Lung microvascular endothelial cell (primary cell): Measurements from ENCODE around the gene CIBAR2. TPM values are rescaled to one million over a fixed set of nuclear protein-coding genes. Genes with fewer than 3 reads are reported as not detected.

Source experiments
- DNase-seq, 2 donors: peaks; one replicate each; pipeline versions ENCODE4 v3.0.0 to v3.0.0-alpha.2; 2010; ENCODE audit warnings: low read depth in 2 of 2
- total RNA-seq: library from RNA; depleted of rRNA; stranded (reverse); fragments of >200 nt; gene quantifications from 2 replicates; pipeline ENCODE4 v1.2.1, GENCODE V29; 2014

Gene CIBAR2
- total RNA-seq, 1 donor from 2014 or later, result not detected

- DNase-seq, result no peak
These were observed 8.9 kb downstream of the CIBAR2 start for GRCh38 chr16:85103114-85104079.

- DNase-seq, result no peak
These were observed 10.2 kb downstream of the CIBAR2 start for GRCh38 chr16:85101956-85102630.

- no peak for DNase-seq
These were observed 12.0 kb downstream of the CIBAR2 start for GRCh38 chr16:85100265-85100664.

GRCh38 chr16:85098565-85098964 is 13.7 kb downstream of the CIBAR2 start:
- DNase-seq, result no peak

- DNase-seq, result no peak
These were observed 15.4 kb downstream of the CIBAR2 start for GRCh38 chr16:85096921-85097320.

GRCh38 chr16:85094812-85095211 is 17.5 kb downstream of the CIBAR2 start:
- DNase-seq, result no peak

GRCh38 chr16:85094176-85094805 is 18.0 kb downstream of the CIBAR2 start:
- DNase-seq, result no peak

GRCh38 chr16:85093705-85094104 is 18.6 kb downstream of the CIBAR2 start:
- DNase-seq, result no peak

- no peak for DNase-seq
These were observed 19.4 kb downstream of the CIBAR2 start for GRCh38 chr16:85092851-85093250.

GRCh38 chr16:85092309-85092708 is 20.0 kb downstream of the CIBAR2 start:
- no peak for DNase-seq

- no peak for DNase-seq
These were observed 20.8 kb downstream of the CIBAR2 start for GRCh38 chr16:85091522-85091910.

GRCh38 chr16:85090873-85091521 is 21.3 kb downstream of the CIBAR2 start:
- DNase-seq, result peak in 1 of 2 donors; percentile 40

GRCh38 chr16:85090181-85090580 is 22.1 kb downstream of the CIBAR2 start:
- no peak for DNase-seq

GRCh38 chr16:85089525-85089924 is 22.7 kb downstream of the CIBAR2 start:
- no peak for DNase-seq

GRCh38 chr16:85088570-85089199 is 23.6 kb downstream of the CIBAR2 start:
- DNase-seq, result peak in 1 of 2 donors; percentile 18

GRCh38 chr16:85087899-85088569 is 24.2 kb downstream of the CIBAR2 start:
- no peak for DNase-seq

- peak; percentile 68 to 77 for DNase-seq
These were observed 25.7 kb downstream of the CIBAR2 start for GRCh38 chr16:85086347-85087291.

GRCh38 chr16:85085721-85086120 is 26.6 kb downstream of the CIBAR2 start:
- no peak for DNase-seq

GRCh38 chr16:85084841-85085510 is 27.3 kb downstream of the CIBAR2 start:
- no peak for DNase-seq
